GM12864 (cell line): ENCODE results near the gene GRIK3.

Source experiments
- DNase-seq: peaks from one replicate; pipeline ENCODE4 v3.0.0-alpha.2; 2011; ENCODE audit warnings: low read depth
- H3K4me3 ChIP-seq: 2 replicates; pipeline ENCODE4 v1.5.1; 2011; ENCODE audit warnings: mild to moderate bottlenecking, low read depth, low read length, control low read depth
- TF ChIP-seq, protein P1 (sequence below): IDR thresholded peaks from 2 replicates; pipeline ENCODE4 v1.5.1; 2011; ENCODE audit warnings: low read depth, mild to moderate bottlenecking, moderate library complexity, low read length, control low read depth, inconsistent platforms; ENCODE audit errors: missing control alignments

The GRIK3 gene

DNA sequence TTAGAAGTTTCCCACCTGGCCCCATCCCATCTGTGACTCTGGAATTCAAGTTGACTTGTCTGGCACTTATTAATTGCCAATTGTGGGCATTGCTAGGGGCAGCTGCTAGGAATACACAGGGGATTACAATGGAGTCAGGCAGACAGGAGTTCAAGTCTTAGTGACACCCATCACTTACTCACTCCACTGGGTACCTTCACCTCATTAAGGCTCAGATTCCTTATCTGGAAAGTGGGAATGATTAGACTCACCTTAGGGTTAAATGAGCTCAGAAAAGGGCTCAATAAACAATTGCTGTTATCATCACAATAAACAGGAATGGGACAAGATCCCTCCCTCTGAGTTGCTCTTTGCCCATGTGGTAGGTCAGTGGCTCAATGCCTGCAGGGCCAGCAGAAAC is 18.2 kb downstream of the GRIK3 start:
- no peak overlapping the region for H3K4me3 ChIP-seq
- TF ChIP-seq, protein P1, sequence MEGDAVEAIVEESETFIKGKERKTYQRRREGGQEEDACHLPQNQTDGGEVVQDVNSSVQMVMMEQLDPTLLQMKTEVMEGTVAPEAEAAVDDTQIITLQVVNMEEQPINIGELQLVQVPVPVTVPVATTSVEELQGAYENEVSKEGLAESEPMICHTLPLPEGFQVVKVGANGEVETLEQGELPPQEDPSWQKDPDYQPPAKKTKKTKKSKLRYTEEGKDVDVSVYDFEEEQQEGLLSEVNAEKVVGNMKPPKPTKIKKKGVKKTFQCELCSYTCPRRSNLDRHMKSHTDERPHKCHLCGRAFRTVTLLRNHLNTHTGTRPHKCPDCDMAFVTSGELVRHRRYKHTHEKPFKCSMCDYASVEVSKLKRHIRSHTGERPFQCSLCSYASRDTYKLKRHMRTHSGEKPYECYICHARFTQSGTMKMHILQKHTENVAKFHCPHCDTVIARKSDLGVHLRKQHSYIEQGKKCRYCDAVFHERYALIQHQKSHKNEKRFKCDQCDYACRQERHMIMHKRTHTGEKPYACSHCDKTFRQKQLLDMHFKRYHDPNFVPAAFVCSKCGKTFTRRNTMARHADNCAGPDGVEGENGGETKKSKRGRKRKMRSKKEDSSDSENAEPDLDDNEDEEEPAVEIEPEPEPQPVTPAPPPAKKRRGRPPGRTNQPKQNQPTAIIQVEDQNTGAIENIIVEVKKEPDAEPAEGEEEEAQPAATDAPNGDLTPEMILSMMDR, result no peak

DNA sequence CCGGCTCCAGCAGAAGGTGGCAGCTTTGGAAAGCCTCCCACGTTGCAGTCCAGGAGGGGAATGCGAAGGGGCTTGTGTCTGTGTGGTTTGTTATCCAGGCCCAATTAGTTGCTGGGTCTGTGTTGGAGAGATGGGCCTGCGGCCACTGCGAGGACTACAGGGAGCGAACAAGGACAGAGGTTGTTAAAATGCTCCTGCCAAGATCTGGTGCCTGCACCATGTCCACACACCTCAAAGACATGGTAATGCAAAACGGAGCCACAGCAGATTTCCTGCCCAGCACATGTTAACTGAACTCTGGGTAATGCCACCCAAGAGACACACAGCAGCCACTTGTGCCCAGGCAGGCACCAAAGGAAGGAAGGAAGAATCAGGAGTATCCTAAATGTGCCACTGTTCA is 18.6 kb downstream of the GRIK3 start:
- no peak overlapping the region for H3K4me3 ChIP-seq
- no peak for DNase-seq
- TF ChIP-seq, protein P1, result no peak

More for the DNA sequence above, 18.2 kb downstream of the GRIK3 start:
- DNase-seq, result no peak

DNA sequence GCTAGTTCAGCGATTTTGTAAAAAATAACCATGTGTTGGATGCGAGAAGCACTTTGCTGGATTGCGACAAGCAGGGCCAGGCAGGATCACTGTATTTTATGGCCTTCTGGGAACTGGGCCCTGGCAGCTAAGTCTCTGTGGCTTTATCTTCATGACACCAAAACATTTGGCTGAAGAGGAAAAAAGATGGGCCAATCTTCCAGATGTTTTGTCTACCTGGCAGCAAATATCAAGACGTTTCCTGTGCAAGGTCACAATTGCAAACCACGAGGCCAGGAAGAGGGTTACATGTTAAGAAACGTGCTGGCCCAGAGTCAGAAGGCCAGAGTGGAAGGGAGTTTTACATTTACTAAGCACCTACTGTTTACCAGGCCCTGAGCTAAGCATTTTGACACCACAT is 22.1 kb downstream of the GRIK3 start:
- DNase-seq, result no peak
- H3K4me3 ChIP-seq, result no peak overlapping the region
- TF ChIP-seq, protein P1, result no peak

DNA sequence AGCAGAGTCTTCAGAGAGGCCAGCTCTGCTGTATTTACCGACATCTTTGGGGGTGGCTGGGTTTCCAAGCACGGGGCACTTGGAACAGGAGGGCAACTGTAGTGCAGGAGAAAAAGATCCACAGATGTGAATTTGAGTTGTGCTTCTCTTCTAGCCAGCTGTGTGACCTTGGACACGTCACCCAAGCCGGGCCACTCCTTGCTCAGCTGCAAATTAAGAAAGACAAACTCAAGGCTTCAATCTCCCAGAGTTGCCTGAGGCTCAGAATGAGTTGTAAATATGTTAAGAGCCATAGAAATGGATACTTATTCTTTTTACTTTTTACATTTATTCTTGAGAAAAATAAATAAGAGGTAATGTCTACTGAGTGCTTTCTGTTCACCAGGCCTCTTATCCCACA is 24.3 kb downstream of the GRIK3 start:
- H3K4me3 ChIP-seq, result no peak overlapping the region
- TF ChIP-seq, protein P1, result no peak
- DNase-seq, result no peak

DNA sequence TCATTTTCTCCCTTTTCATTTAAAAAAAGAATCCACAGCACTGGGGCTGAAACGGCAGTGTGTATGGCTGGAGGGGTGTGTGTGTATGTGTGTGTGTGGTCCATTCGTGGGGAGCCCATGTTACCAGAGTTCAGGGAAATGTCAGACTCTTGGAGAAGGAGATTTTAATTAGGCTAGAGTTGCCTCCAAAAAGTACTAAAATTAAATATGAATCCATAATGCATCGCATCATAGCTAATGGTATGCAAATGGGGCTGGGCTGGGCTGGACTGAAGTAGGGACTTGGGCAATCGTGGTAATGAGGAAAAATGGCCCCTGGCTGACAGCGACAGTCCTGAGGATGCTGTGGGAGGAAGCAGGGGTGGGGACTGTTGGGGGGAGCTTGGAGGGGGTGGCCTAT is 24.8 kb downstream of the GRIK3 start:
- TF ChIP-seq, protein P1, result no peak
- no peak overlapping the region for H3K4me3 ChIP-seq
- no peak for DNase-seq

DNA sequence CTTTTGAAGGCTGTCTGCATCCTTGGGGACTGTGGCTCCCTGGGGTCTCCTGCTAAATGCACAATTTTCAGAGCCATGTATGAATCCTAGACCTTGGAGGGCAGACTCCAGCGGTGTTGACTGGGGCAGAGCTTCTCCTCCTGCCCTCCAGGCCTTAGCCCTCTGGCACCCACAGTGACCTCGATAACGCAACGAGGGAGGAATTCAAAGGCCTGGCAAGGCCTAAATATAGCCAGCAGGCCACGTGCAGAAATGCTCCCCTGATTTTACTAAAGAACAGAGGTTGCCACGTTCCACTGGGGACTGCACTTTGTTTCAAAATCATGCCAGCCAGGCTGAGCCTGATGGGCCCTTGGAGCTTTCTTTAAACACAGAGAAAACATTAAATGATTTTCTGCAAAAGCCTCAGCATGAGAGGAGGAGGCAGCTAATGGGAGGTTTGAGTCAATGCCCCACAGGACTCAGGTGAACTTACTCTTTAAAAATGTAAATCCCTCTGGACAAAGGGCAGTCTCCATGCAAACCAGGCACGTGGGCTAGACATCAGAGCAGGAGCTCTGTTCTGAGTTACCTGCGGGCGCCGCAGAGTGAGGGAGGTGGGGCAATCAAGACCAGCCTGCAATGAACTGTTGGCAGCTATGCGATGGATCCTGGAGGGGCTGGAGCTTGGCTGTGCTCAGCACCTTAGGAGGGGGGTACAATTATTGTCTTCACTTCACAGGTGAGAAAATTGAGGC is 28.0 kb downstream of the GRIK3 start:
- no peak overlapping the region for H3K4me3 ChIP-seq
- TF ChIP-seq, protein P1, result no peak
- DNase-seq, result no peak

DNA sequence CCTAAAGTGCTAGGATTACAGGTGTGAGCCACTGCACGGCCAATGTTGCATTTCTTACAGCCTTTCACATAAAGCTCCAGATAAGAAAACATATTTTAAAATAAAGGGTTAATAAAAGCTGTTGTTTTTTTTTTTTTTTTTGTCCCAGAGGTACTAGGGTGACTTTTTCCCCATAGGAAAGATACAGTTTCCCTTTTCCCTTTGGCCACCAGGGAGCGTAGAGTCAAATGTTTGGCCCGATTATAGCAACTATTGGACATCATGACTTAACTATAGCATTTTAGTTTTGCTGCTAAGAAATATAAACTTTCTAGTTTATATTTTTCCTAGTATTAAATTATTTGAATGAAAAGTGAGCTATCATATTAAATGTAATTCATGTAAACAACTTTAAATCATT is 31.4 kb downstream of the GRIK3 start:
- DNase-seq, result no peak
- H3K4me3 ChIP-seq, result no peak overlapping the region
- TF ChIP-seq, protein P1, result no peak
